IPS-NIHi11 (cell line): Measurements from ENCODE around the gene PDZRN4.

ENCODE experiments used
- DNase-seq: peaks from one replicate; pipeline ENCODE4 v3.0.0; 2012; ENCODE audit warnings: mixed read lengths, low spot score

The PDZRN4 gene

DNA sequence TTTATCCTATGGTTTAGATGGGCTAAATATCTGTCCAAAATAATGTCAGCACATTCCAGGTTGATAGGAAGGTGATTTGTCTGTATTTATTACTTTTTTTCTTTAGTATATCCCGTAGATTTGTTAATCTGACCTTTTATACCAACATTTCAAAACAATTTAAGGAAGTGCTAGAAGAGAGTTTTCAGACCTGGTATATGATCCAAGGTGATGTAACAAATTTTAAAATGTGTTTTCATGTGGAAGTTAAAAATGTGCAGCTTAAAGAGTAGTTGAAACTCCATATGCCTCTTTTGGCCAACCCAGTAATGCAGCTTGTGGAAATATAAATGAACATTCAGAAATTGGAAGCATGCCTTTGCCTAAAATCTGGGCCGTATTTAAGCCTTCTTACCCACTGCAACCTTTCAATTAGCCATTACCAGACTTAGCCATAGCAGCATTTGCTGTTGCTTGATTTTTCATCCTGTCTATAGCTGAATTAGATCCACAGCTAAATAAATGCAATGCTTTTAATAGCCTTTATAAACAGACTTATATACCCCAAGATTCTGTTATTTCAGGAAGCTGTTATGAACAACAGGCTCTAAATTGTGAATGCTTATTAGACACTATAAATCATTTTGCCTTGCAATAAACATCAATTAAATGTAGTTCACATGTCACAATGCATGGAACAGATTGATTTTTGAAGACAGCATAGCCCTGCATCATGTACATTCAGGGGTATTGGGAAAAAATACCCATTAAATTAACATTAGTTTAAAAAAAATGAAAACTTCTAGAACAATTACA is 271.2 kb downstream of the PDZRN4 start:
- DNase-seq, result no peak

GRCh38 chr12:41459906-41460214 is 271.7 kb downstream of the PDZRN4 start:
- no peak for DNase-seq

DNA sequence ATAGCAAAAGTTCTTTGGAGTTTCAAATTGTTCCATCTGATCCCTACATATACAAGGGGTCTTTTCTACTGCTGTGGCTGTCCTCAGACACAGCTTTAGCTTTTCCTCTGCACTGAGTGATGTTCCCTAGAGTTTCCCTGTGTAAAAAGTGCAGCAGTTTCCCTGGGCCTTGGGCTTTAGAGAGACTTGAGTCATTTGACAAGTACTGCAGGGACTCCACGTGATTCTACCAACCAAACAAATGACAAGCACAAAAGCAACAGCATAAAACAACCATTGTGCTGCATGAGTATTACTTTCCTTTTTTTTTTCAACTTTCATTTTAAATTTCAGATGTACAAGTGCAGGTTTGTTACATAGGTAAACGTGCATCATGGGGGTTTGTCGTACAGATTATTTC is 272.8 kb downstream of the PDZRN4 start:
- DNase-seq, result no peak

DNA sequence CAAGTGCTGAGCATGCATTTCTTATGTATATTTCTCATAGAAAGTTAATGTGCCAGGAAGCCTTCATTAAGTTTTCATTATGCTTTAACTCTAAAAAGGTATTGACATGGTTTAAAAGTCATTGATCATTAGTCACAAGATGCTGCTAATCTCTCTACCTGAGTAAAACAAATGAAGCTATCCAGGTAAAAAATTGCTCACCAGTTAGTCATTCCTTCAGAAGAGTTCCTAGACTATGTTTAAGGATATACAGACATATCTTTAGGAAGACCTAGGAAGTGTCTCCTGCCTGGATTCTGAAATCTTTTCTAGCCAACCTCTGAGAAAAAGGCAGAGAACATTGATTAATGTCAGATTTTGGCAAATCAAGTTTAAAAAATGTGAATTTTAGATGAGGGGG is 274.2 kb downstream of the PDZRN4 start:
- DNase-seq, result no peak

DNA sequence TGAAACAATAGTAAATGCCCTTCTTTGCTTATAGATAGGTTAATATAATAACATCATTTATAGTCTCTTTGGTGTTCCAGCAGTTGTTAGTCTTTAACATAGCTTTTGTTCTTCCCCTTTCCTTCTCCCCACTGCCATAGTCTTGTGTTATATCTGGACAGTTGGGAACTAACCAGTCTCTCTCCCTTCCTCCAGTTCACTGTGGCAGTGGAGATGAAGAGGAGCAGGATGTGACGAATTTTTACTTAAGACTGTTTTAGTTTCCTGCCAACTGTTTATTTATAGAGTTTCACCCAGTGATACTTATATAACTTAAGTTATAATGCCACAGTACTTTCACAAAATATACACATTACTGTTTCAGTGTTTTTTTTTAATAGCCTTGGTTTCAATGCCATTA is 277.4 kb downstream of the PDZRN4 start:
- no peak for DNase-seq

DNA sequence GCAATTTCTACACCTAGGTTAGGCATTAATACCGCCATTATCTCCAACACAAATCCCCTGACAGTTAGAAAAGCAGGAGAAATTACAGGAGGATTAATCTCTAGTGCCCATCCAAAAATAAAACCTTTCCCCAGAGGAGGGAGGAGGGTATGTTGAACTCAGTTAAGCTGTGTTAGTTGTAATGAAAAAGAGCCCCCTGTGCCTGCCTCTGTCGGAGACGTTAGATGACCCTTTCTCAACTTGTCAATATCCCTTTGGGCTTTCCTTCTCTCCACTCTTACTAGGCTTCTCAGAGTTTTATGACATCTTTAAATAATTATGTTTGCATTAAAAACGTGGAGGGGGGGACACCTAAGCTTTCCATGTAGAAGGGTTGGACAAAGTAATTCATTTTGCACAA is 278.2 kb downstream of the PDZRN4 start:
- DNase-seq, result no peak

DNA sequence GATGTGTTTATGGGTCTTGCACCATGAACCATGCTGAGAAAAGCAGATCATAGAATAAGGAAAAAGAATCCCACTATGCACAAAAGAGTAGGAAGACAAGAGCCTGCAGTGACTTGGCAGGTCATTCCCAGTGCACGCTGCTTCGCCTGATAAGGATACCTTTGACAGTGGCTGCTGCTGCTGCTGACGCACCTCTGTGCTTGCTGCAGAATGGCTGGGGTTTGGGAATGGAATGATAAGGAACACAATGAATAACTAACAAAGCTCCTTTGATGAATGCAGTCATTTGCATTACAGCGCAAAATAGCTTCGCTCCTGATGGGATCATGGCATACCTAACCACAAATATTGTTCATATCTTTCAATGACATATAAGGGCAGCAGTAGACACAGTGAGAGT is 278.7 kb downstream of the PDZRN4 start:
- peak; percentile 32 for DNase-seq

GRCh38 chr12:41467591-41468325 is 279.6 kb downstream of the PDZRN4 start:
- DNase-seq, result no peak

- no peak for DNase-seq
Observed at GRCh38 chr12:41468341-41468740, 280.2 kb downstream of the PDZRN4 start.

- DNase-seq, result no peak
Observed at GRCh38 chr12:41468756-41469155, 280.6 kb downstream of the PDZRN4 start.

DNA sequence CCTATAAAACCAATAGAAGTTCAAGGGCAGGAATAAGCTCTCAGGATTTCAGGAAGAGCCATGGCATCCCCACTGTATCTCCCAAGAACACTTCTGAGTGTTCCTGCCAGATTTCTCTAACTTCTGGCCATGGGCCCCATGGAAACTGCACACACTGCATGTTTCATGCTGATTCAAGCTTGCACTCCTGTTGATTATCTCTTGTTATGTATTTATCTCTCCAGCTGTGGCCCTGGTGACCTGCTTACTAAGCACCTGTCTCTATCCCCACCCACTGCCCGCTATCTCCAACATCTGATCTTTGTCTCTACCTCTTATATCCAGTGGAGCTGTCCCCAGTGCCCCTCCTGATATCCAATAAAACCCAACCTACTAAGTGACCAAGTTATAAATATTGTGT is 285.3 kb downstream of the PDZRN4 start:
- no peak for DNase-seq

DNA sequence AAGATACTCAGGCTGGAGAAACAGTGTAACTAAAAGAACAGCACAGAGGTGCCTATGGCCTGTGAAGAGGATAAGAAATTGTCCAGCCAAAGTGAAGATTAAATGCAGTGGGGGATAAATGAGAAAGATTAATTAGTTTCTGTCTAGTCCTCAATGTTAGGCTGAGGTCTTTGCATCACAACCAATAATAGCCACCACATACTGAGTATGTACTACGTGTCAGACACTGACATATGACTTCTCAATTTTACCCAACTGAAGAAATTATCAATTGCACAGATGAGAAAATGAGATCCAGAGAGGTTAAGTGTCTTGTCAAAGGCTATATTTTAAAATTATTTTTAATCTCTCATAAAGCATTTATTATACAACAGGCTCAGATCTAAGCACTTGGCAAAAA is 285.9 kb downstream of the PDZRN4 start:
- no peak for DNase-seq

GRCh38 chr12:41476499-41477439 is 288.6 kb downstream of the PDZRN4 start:
- DNase-seq, result no peak

- DNase-seq, result no peak
Observed at GRCh38 chr12:41479426-41479825, 291.3 kb downstream of the PDZRN4 start.

GRCh38 chr12:41485203-41485602 is 297.1 kb downstream of the PDZRN4 start:
- DNase-seq, result no peak

GRCh38 chr12:41486718-41487117 is 298.6 kb downstream of the PDZRN4 start:
- no peak for DNase-seq

DNA sequence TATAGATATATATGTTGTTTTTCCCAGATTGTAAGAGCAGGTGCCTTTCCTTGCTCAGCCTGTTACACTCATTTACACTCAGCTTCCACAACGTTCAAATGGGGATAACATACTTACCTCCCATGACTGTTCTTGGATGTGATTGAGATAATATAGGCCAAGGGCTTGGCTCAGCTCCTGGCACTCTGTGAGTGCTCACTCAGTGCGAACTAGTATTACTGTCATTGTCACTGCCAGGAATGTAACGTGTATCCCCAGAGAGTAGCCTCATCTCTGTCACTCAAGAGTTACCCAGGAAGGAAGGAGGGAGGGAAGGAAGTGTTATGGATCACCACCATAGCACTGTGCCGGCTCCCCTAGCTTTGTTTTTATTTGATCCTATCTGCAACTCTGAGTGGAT is 307.9 kb downstream of the PDZRN4 start:
- no peak for DNase-seq

- no peak for DNase-seq
Observed at GRCh38 chr12:41497409-41497808, 309.3 kb downstream of the PDZRN4 start.

DNA sequence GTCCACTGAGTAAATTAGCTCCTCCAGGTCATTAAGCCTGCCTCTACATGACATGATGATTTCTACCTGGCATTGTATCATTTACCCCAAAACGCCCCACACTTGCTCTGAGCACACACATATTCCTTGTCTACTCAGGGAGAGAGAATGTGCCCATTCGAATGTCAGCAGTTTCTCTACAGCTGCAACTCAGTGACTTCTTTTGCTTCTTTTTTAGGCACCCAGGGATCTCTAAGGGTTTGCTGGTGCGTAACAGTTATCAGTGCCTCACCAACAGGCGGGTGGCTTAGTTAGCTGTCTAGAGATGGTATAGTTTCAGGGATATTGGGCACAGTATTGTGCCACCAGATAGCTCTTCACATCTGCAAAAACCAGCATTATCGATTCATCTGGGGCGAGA is 316.9 kb downstream of the PDZRN4 start:
- no peak for DNase-seq

GRCh38 chr12:41507286-41507685 is 319.2 kb downstream of the PDZRN4 start:
- no peak for DNase-seq

- no peak for DNase-seq
Observed at GRCh38 chr12:41509271-41510055, 321.3 kb downstream of the PDZRN4 start.

- no peak for DNase-seq
Observed at GRCh38 chr12:41510470-41510869, 322.4 kb downstream of the PDZRN4 start.
